ENCODE measurements around the gene UGT2B7.
"Not testable (repeated sequence)": the region's sequence is repeated elsewhere in the genome, so short reads cannot be mapped to it uniquely, and the experiment has no call there.

The UGT2B7 gene

GRCh38 chr4:69096111-69096656, at the start of gene UGT2B7:
Gene UGT2B7, plus strand, starts transcription at chr4:69096474. Its CDS starts 47 bp downstream, at chr4:69096521.
- no peak for DNase-seq (ENCODE audit: insufficient read length, low spot score)

GRCh38 chr4:69049860-69050259, 46.4 kb upstream of the UGT2B7 start:
- DNase-seq (ENCODE audit: insufficient read length, low spot score) = no peak
- FAIRE-seq = no peak

More at GRCh38 chr4:69096111-69096656, at the start of gene UGT2B7:
- no peak for FAIRE-seq

GRCh38 chr4:69050853-69051575, 45.3 kb upstream of the UGT2B7 start:
- FAIRE-seq = peak; percentile 4
- DNase-seq (ENCODE audit: insufficient read length, low spot score) = not testable (repeated sequence)

GRCh38 chr4:69051576-69051943, 44.7 kb upstream of the UGT2B7 start:
- no peak for DNase-seq (ENCODE audit: insufficient read length, low spot score)
- no peak for FAIRE-seq

GRCh38 chr4:69053309-69053885, 42.9 kb upstream of the UGT2B7 start:
- FAIRE-seq = not testable (repeated sequence)

GRCh38 chr4:69054033-69054432, 42.2 kb upstream of the UGT2B7 start:
- not testable (repeated sequence) for FAIRE-seq; DNase-seq (ENCODE audit: insufficient read length, low spot score)

More at GRCh38 chr4:69053309-69053885, 42.9 kb upstream of the UGT2B7 start:
- DNase-seq (ENCODE audit: insufficient read length, low spot score) = not testable (repeated sequence)

- DNase-seq (ENCODE audit: insufficient read length, low spot score) (no peak), FAIRE-seq (peak; percentile 56)
Observed at GRCh38 chr4:69054578-69055200, 41.6 kb upstream of the UGT2B7 start.

GRCh38 chr4:69056150-69056549, 40.1 kb upstream of the UGT2B7 start:
- DNase-seq (ENCODE audit: insufficient read length, low spot score) (no peak), FAIRE-seq (no peak)

- DNase-seq (ENCODE audit: insufficient read length, low spot score) (no peak), FAIRE-seq (peak; percentile 91)
Observed at GRCh38 chr4:69056921-69057550, 39.2 kb upstream of the UGT2B7 start.

GRCh38 chr4:69057620-69058409, 38.5 kb upstream of the UGT2B7 start:
- FAIRE-seq = peak; percentile 90
- no peak for DNase-seq (ENCODE audit: insufficient read length, low spot score)

GRCh38 chr4:69058410-69059059, 37.7 kb upstream of the UGT2B7 start:
- FAIRE-seq (peak; percentile 21), DNase-seq (ENCODE audit: insufficient read length, low spot score) (no peak)

- DNase-seq (ENCODE audit: insufficient read length, low spot score) = no peak
Observed at GRCh38 chr4:69060651-69061308, 35.5 kb upstream of the UGT2B7 start.

GRCh38 chr4:69064391-69064790, 31.9 kb upstream of the UGT2B7 start:
- DNase-seq (ENCODE audit: insufficient read length, low spot score) (no peak), FAIRE-seq (no peak)

More at GRCh38 chr4:69060651-69061308, 35.5 kb upstream of the UGT2B7 start:
- no peak for FAIRE-seq

GRCh38 chr4:69066945-69067344, 29.3 kb upstream of the UGT2B7 start:
- no peak for FAIRE-seq
- no peak for DNase-seq (ENCODE audit: insufficient read length, low spot score)

GRCh38 chr4:69069085-69069484, 27.2 kb upstream of the UGT2B7 start:
- DNase-seq (ENCODE audit: insufficient read length, low spot score) (no peak), FAIRE-seq (no peak)

GRCh38 chr4:69070590-69070989, 25.7 kb upstream of the UGT2B7 start:
- FAIRE-seq = peak; percentile 68

GRCh38 chr4:69071286-69071685, 25.0 kb upstream of the UGT2B7 start:
- FAIRE-seq = peak; percentile 14
- DNase-seq (ENCODE audit: insufficient read length, low spot score) = no peak

More at GRCh38 chr4:69070590-69070989, 25.7 kb upstream of the UGT2B7 start:
- DNase-seq (ENCODE audit: insufficient read length, low spot score) = no peak

GRCh38 chr4:69073375-69073774, 22.9 kb upstream of the UGT2B7 start:
- FAIRE-seq (no peak), DNase-seq (ENCODE audit: insufficient read length, low spot score) (no peak)
